HepG2 (cell line): ENCODE data around the gene MLST8. TPM values are rescaled to one million over a fixed set of nuclear protein-coding genes. Genes with fewer than 3 reads are reported as not detected.
A peak's percentile ranks its signal among the peaks of the same experiment; 100 is the strongest.

Source experiments
- CHD2 ChIP-seq: IDR thresholded peaks from 2 replicates; pipeline ENCODE4 v1.6.1; 2011; ENCODE audit warnings: low read depth, low read length, improper control_type of control experiment
- GRHL1 ChIP-seq: sonication (generic); formaldehyde crosslinking; conservative IDR thresholded peaks from 2 replicates; pipeline ENCODE4 v1.8.0; 2022; ENCODE audit warnings: missing genetic modification reagents
- HDAC6 ChIP-seq: fragments of 200-600 bp; sonication (generic); IDR thresholded peaks from 2 replicates; pipeline ENCODE4 v1.7.0; 2017; ENCODE audit warnings: mild to moderate bottlenecking, antibody characterized with exemption, low read length, low read depth
- HNF4G ChIP-seq, 2 experiments: sonication (generic) in 1 of 2; formaldehyde crosslinking in 1 of 2; IDR thresholded peaks; 2 replicates each; pipeline versions ENCODE4 v1.4.0 to v1.6.1; 2011 to 2020; ENCODE audit warnings: borderline replicate concordance in 2 of 2, low read depth in 2 of 2, mild to moderate bottlenecking in 2 of 2, low read length in 1 of 2, missing genetic modification reagents in 1 of 2, moderate library complexity in 1 of 2
- IKZF5 ChIP-seq: IDR thresholded peaks from 2 replicates; pipeline ENCODE4 v1.6.1; 2018; ENCODE audit warnings: missing genetic modification reagents, mild to moderate bottlenecking, missing compliant biosample characterization
- KDM2A ChIP-seq: sonication (generic); formaldehyde crosslinking; IDR thresholded peaks from 2 replicates; pipeline ENCODE4 v1.4.0; 2020; ENCODE audit warnings: low read depth, missing genetic modification reagents, borderline replicate concordance
- MAF1 ChIP-seq: sonication (generic); formaldehyde crosslinking; IDR thresholded peaks from 2 replicates; pipeline ENCODE4 v1.5.0; 2020; ENCODE audit warnings: missing genetic modification reagents, borderline replicate concordance
- MEF2D ChIP-seq: sonication (generic); formaldehyde crosslinking; IDR thresholded peaks from 2 replicates; pipeline ENCODE4 v1.5.1; 2020; ENCODE audit warnings: mild to moderate bottlenecking, missing genetic modification reagents
- MLXIP ChIP-seq: sonication (generic); formaldehyde crosslinking; IDR thresholded peaks from 2 replicates; pipeline ENCODE4 v1.9.0; 2021; ENCODE audit warnings: missing genetic modification reagents, borderline replicate concordance
- NFYB ChIP-seq: sonication (generic); formaldehyde crosslinking; IDR thresholded peaks from 2 replicates; pipeline ENCODE4 v1.4.0; 2020; ENCODE audit warnings: missing genetic modification reagents
- NR3C1 ChIP-seq: sonication (generic); formaldehyde crosslinking; IDR thresholded peaks from 2 replicates; pipeline ENCODE4 v1.4.0; 2020; ENCODE audit warnings: missing genetic modification reagents
- POLR2AphosphoS2 ChIP-seq: IDR thresholded peaks from 2 replicates; pipeline ENCODE4 v1.6.1; 2011; ENCODE audit warnings: low read depth, low read length, improper control_type of control experiment
- THAP11 ChIP-seq: IDR thresholded peaks from 2 replicates; pipeline ENCODE4 v1.6.1; 2016; ENCODE audit warnings: missing biosample characterization, missing genetic modification reagents
- TRIM22 ChIP-seq: fragments of 450-650 bp; IDR thresholded peaks from 2 replicates; pipeline ENCODE4 v1.6.1; 2017
- ZBTB14 ChIP-seq: sonication (generic); formaldehyde crosslinking; IDR thresholded peaks from 2 replicates; pipeline ENCODE4 v1.4.0; 2020; ENCODE audit warnings: missing genetic modification reagents
- ZFP1 ChIP-seq: IDR thresholded peaks from 2 replicates; pipeline ENCODE4 v1.6.1; 2016
- ZNF124 ChIP-seq: sonication (generic); formaldehyde crosslinking; IDR thresholded peaks from 2 replicates; pipeline ENCODE4 v1.4.0; 2020; ENCODE audit warnings: missing genetic modification reagents
- ZNF607 ChIP-seq: sonication (generic); formaldehyde crosslinking; IDR thresholded peaks from 2 replicates; pipeline ENCODE4 v1.5.1; 2020; ENCODE audit warnings: missing genetic modification reagents, mild to moderate bottlenecking, borderline replicate concordance
- ZNF652 ChIP-seq: IDR thresholded peaks from 2 replicates; pipeline ENCODE4 v1.6.1; 2016; ENCODE audit warnings: low read depth, borderline replicate concordance
- ZNF792 ChIP-seq: IDR thresholded peaks from 2 replicates; pipeline ENCODE4 v1.6.1; 2016
- polyA plus RNA-seq, 8 experiments: library from polyadenylated mRNA; depleted of rRNA in 3 of 8; stranded (reverse) in 7 of 8; unstranded in 1 of 8; fragments of >200 nt; fragmentation: Illumina TruSeq in 4 of 8; extraction: Trizol in 4 of 8; gene quantifications; 2 replicates each; pipeline versions ENCODE4 v1.2.1 to v1.2.3, GENCODE V29; 2011 to 2016; ENCODE audit warnings: low read depth in 4 of 8, missing spikeins in 1 of 8, mixed read lengths in 1 of 8; ENCODE audit not compliant: insufficient read depth in 1 of 8
- total RNA-seq, 5 experiments: library from RNA; depleted of rRNA; stranded (reverse); fragments of >200 nt; fragmentation: Illumina TruSeq; extraction: Trizol; gene quantifications; 2 replicates each; pipeline ENCODE4 v1.2.3, GENCODE V29; 2016; ENCODE audit warnings: low read depth in 1 of 5

MLST8 gene
- total and polyA plus RNA-seq, 2 of the 13 experiments (the other 11 are each of a cell fraction or from before 2014, with no cell fraction given) = 30.8 to 72.7 TPM

- 0 out of 2 replicates have a peak, but pooled peaks have one; percentile 47 for TF ChIP-seq MAF1 (CRISPR knock-in tag)
- TF ChIP-seq NFYB (CRISPR knock-in tag) = peak; percentile 11; the same call in 1 of the 2 replicates
- peak; percentile 92 for TF ChIP-seq THAP11 (CRISPR knock-in tag)
- 0 out of 2 replicates have a peak, but pooled peaks have one; percentile 26 for TF ChIP-seq MLXIP (CRISPR knock-in tag)
- peak; percentile 88 for TF ChIP-seq ZNF792 (CRISPR knock-in tag)
- peak; percentile 43 for TF ChIP-seq ZBTB14 (CRISPR knock-in tag)
- TF ChIP-seq NR3C1 (CRISPR knock-in tag) = no peak
- no peak for TF ChIP-seq POLR2AphosphoS2
- peak; percentile 88 for TF ChIP-seq CHD2
- peak; percentile 95 for TF ChIP-seq KDM2A (CRISPR knock-in tag)
- TF ChIP-seq IKZF5 (CRISPR knock-in tag) = peak; percentile 71; the same call in 1 of the 2 replicates
- TF ChIP-seq GRHL1 (CRISPR knock-in tag) = no peak
- TF ChIP-seq TRIM22 = no peak
- TF ChIP-seq ZFP1 = no peak; the same call in 1 of the 2 replicates
- TF ChIP-seq ZNF652 (CRISPR knock-in tag) = no peak; the same call in 1 of the 2 replicates
- peak; percentile 63 for TF ChIP-seq MEF2D (CRISPR knock-in tag)
- no peak for TF ChIP-seq HDAC6
- peak; percentile 42; the same call in 1 of the 2 replicates for TF ChIP-seq ZNF607 (CRISPR knock-in tag)
- TF ChIP-seq ZNF124 = peak; percentile 25; the same call in 1 of the 2 replicates
- peak; percentile 13; the same call in 1 of the 2 replicates for TF ChIP-seq HNF4G (IDR thresholded peaks at IDR 0.05; ENCODE audit: borderline replicate concordance, low read depth, low read length)
- TF ChIP-seq HNF4G (CRISPR knock-in tag; IDR thresholded peaks at IDR 0.05; ENCODE audit: borderline replicate concordance, low read depth) = no peak; the same call in 1 of the 2 replicates
These were observed 18.1 kb downstream of the MLST8 start, which contains the start of gene E4F1 (continued) for GRCh38 chr16:2223221-2223941.
